Bone marrow (tissue), 2 donors: ENCODE data around the gene NFIX.

Experiments used
- DNase-seq, 2 donors: peaks; one replicate each; lab custom pipeline; 2025; lab: John Stamatoyannopoulos, UW

The NFIX gene

GRCh38 chr19:13008926-13009787 is 13.9 kb downstream of the NFIX start:
- no peak for DNase-seq

- DNase-seq, result no peak
Measured at GRCh38 chr19:13010038-13010991, 15.0 kb downstream of the NFIX start.

- DNase-seq, result no peak
Measured at GRCh38 chr19:13010992-13011652, 15.8 kb downstream of the NFIX start.

DNA sequence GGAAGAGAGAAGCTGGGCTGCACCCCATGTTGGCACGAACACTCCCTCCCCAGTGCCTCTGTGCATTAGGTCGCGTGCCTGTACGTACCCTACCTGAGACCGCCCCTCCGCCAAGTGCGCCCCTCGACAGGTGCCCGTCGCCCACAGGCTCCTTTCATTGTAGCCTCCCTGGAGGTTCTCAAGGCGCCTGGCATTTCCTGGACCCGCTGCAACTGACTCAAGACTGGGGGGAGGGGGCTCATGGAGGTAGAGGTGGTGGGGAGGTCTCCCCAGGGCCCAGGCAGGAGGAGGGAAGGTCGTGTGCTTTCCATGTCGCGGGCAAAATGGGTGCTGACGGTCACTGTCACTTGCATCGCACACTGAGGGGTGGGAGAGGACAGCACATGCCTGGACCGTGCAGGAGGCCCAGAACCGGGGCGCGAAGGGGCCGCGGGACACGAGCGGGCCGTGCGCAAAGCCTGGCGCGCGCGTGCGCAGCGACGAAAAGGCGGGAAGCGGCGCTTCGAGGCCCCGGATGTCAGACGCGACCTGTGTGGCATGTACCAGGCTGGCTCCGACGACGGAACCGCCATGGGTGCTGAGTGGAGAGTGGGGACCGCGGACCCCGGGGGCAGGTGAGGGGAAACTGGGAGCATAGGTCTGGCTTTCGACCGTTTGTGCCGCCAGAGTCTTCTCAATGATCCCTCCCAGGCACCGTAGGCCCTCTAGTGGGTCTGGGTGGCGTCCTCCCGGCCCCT is 16.5 kb downstream of the NFIX start:
- DNase-seq, result no peak

DNA sequence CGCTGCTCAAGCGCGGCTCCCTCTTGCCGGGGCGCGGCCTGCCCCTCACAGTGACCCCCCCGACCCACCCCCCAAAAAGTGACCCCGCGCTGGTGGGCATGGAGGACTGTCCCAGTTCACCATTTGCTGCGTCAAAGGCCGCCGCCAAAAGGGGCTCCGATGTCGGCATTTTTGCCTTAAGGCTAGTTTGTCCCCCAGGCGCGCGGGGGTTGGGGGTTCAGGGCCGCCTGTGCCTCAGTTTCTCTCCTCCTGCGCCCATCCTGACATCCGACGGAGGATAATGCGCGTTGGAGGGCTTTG is 17.1 kb downstream of the NFIX start:
- DNase-seq, result no peak

DNA sequence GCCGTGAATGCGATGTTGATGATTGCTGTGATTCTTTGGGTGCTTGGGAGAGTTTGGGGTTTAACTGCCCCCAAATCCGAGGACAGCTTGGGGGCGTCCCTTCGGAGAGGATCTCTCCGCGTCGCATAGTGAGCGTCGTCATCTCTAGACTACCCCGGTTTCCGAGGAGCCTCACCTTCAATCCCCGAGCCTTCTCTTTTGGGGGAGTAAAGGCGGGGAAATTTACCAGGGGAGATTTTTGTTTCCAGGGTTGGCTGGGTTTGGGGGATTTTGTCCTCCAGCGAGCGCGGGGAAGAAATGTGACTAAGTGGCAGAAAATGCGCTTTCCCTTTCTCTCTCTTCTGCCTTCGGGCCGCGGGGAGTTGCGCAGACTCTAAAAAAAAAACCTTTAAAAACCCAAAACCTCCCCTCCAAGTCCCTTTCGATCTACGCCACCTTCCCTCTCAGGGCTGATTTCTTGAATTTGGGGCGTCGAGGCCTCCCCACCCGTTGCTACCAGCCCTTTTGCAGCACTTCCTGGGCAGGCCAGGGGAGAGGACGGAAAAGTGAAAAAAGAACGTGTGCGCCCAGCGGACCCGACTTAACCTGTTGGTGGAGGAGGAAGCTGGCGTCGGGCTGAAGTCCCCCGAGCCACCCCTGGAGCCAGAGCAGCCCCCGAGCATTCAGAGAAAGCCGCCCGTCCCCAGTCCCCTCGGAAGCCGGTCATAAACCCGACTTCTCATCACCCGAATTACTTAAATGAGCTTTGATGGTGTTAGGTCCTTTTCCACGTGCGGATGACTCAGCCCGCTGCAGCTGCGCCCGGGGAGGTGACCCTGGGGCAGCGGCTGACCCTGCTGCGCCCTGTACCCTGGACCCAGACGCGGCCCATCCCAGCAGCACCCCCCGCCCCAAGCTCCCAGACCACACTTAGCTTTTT is 17.7 kb downstream of the NFIX start:
- DNase-seq, result peak; percentile 33 to 50

DNA sequence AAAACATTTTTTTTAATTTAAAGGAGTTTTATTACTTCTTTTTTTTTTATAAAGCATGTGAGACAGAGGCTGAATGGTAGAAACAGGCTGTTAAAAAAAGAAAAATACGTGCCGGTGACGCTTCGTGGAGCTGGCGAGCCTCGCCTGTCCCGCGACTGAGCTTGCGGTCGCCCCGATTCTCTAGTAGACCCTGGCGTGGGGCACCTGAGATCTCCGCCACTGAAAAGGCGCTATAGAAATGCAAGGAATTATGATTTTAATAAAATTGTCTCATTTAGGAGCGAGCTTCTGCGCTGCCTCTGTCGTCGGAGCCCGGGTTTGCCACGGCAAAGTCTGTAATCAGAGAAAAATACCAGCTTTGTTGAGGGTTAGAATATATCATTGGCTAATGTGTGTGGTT is 18.4 kb downstream of the NFIX start:
- DNase-seq, result no peak

DNA sequence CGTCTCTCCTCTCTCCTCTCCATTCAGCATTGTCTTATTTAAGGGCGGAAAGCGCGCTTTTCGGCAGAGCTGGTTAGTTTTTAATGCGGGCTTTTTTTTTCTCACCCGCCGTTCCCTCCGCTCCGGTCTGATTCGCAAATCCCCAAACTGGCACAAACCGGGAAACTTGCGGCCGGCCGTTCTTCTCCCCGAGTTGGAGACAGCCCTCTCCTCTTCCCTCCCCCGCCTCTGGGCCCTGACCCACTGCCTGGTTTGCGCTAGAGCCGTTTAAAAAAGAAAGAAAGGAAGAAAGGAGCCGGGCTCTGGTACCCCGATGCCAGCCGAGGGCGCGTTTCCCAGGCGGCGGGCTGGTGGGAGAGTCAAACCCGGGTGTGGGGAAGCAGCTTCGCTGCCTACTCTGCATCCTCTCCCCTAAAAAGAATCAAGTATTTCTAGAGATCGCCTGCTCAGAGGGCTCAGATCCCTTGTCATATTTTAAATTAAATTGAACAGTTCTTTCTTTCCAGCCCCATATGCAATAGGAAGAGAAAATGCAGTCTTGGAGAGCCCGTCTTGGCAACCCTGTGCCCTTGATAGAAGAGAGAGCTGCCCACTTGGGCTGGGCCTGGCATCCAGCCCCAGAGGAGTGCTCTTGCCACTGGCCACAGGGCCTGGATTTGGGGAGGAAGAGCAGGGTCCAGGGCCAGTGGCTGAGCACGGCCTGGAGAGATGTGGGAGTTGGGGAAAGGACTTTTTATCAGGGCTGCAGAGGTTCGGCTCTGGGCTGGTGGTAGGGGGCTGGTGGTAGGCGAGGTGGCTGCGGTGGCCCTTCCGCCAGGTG is 19.0 kb downstream of the NFIX start:
- peak; percentile 29 to 46 for DNase-seq

- DNase-seq, result no peak
Measured at GRCh38 chr19:13014921-13015280, 19.6 kb downstream of the NFIX start.

GRCh38 chr19:13015361-13016223 is 20.3 kb downstream of the NFIX start:
- no peak for DNase-seq

DNA sequence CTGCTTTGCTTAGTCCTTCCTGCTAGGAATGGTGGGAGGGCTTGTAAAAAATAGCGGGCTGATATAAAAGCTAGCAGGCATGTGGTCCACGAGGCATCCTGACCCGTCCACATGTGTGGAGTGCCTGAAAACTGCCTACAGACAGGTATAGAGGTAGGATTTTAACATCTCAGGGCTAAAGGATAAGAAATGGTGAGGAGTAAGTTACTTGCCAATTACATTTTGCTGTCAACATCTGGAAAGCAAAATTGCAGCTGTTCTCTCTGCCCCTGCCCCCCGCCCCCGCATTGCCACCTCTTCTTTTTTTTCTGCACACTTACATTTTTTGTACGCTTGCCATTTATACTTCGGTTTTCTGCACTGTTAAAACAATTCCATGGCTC is 21.0 kb downstream of the NFIX start:
- DNase-seq, result no peak

- DNase-seq, result no peak
Measured at GRCh38 chr19:13016628-13017305, 21.5 kb downstream of the NFIX start.

GRCh38 chr19:13017306-13018034 is 22.2 kb downstream of the NFIX start:
- no peak for DNase-seq

DNA sequence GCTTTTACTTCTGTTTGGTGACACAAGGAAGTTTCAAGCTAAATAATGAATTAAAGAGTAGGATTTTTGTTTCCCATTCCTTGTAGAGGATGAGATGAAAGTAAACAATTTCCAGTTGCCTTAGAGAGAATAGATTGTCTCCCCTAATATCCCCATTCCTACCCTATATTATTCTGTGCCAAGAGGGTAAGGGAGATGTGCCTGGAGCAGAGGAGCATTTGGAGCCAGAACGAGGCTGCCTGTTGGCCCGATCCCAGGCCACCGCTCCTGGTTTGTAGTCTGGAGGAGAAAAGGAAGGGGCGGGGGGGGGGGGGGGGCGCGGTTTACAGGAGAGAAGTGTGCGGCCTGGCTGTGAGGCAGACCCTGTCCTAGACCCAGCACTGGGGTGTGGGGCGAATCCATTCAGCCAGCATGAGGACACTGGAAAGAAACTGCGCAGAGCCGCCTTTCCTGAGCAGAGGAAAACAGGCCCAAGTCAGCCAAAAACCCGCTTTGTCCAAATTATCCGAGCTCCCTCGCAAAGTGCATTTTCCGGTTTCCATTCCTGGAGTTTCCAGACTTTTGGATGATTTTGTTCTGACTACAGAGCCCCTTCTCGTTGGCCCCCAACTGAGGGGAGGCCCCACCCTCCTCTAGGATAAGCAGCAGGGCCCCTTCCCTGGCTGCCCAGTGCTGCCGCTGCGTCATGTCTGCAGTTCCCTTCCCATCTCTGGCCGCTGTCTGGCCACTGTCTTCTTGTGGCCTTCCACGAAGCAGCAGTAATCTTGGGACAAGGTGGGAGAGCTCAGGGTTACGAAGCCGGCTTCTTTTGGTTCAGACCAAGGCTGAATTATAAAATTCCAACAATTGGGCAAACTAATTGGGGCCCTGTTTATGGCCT is 23.0 kb downstream of the NFIX start:
- no peak for DNase-seq

DNA sequence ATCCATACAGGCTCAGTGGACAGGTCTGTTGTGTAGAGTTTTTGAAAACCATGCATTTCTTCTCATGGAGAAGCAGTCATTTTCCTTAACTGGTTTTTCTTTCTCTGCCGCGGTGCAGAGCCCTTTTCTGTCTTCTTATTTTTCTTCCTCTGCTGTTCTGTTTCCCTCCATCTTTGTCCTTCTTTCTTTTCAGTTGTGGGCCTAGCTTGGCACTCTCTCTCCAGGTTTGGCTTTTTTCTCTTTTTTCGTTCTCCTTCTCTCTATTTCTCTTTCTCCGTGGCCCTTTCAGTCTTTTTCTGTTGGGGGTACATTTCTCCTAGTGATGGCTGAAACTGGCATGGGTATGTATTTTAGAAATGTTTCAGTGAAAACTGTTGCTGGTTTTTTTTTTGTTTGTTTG is 24.1 kb downstream of the NFIX start:
- DNase-seq, result no peak

DNA sequence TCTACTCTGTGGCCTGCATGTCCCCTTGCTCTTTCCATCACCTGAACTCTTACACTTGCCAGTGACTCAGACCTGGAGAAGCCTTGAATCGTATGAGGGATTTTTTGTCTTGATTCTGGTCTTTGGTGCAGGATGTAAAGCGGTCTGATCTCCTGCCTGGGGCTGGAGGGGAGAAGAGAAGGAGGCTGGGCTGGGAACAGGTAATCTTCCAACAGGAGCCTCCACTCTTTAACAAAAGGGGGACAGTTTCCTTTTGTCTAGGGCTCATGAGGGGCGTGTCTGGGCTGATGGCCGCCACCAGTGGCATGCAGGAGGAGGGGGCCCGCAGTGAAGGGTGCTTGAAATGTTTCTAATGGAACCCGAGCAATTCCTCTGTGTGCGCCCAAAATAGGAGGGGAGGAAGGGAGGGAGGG is 24.7 kb downstream of the NFIX start:
- DNase-seq, result no peak
